Activated CD4-positive, alpha-beta T cell treated with anti-CD3 and anti-CD28 coated beads, Interleukin-2, amount 10 ng/mL, durations not matched to agents 7 days and 5 days (primary cell): Measurements from ENCODE around the gene GPBP1. TPM values are rescaled to one million over a fixed set of nuclear protein-coding genes. Genes with fewer than 3 reads are reported as not detected.

Experiments used
- CTCF ChIA-PET: fragments of 350-600 bp; sonication (Branson Sonifier 250); formaldehyde crosslinking; loops from one replicate; lab custom pipeline; 2021; ENCODE audit warnings: antibody characterized with exemption; lab: Charles Lee
- POLR2A ChIA-PET: fragments of 350-600 bp; sonication (Branson Sonifier 250); formaldehyde crosslinking; loops from one replicate; lab custom pipeline; 2021; ENCODE audit warnings: antibody characterized with exemption; lab: Charles Lee
- DNase-seq: peaks from one replicate; pipeline ENCODE4 v3.0.0-alpha.2; 2020
- H3K27ac Mint-ChIP-seq: one replicate; pipeline ENCODE4 v1.8.0; 2021; ENCODE audit warnings: mild to moderate bottlenecking, moderate library complexity, mixed read lengths
- H3K27me3 Mint-ChIP-seq: one replicate; pipeline ENCODE4 v1.8.0; 2021; ENCODE audit warnings: mixed read lengths
- H3K36me3 Mint-ChIP-seq: one replicate; pipeline ENCODE4 v1.8.0; 2021; ENCODE audit warnings: low read depth, mixed read lengths
- H3K4me1 Mint-ChIP-seq: one replicate; pipeline ENCODE4 v1.8.0; 2021; ENCODE audit warnings: mixed read lengths
- H3K4me3 Mint-ChIP-seq: one replicate; pipeline ENCODE4 v1.8.0; 2021; ENCODE audit warnings: mild to moderate bottlenecking, moderate library complexity, mixed read lengths
- H3K9me3 Mint-ChIP-seq: one replicate; pipeline ENCODE4 v1.8.0; 2021; ENCODE audit warnings: mixed read lengths
- total RNA-seq, 2 experiments: library from RNA; stranded (reverse); gene quantifications; one replicate each; pipeline ENCODE4 v1.2.3, GENCODE V29; 2021

Gene GPBP1
- total RNA-seq, 2 experiments from 2014 or later = 86.4 to 104 TPM

DNA sequence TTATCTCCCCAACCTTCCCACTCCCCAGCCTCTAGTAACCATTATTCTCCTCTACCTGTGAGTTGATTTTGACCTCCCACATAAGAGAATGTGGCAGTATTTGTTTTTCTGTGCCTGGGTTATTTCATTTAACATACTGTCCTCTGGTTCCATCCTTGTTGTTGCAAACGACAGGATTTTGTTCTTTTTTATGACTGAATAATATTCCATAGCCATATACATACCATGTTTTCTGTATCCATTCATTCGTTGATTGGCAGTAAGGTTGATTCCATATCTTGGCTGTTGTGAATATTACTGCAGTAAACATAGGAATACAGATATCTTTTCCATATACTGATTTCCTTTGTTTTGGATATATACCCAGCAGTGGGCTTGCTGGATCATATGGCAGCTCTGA is 20.8 kb downstream of the GPBP1 start:
- H3K36me3 Mint-ChIP-seq = peaks cover 36% of the 10 kb centered on the region
- H3K4me3 Mint-ChIP-seq = no peak overlapping the region
- POLR2A ChIA-PET = no interaction called here
- peaks cover 72% of the 10 kb centered on the region for H3K4me1 Mint-ChIP-seq
- no peaks in the 10 kb centered on the region for H3K9me3 Mint-ChIP-seq
- no peak for DNase-seq
- CTCF ChIA-PET = no interaction called here
- no peaks in the 10 kb centered on the region for H3K27me3 Mint-ChIP-seq
- H3K27ac Mint-ChIP-seq = no peak overlapping the region

DNA sequence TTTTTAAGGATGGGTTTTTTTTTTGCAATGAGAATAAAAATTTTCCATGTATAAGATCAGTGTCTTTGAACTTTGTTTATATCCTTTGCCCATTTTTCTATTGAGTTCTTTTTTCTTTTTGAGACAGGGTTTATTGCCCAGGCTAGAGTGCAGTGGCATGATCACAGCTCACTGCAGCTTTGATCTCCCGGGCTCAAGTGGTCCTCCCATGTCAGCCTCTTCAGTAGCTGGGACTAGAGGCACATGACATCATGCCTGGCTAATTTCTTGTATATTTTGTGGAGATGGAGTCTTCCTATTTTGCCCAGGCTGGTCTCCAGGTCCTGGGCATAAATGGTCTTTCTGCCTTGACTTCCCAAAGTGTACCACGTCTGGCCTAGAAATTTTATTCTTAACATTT is 21.2 kb downstream of the GPBP1 start:
- Mint-ChIP-seq H3K27me3 (no peaks in the 10 kb centered on the region), H3K9me3 (no peaks in the 10 kb centered on the region), H3K4me1 (peaks cover 72% of the 10 kb centered on the region), H3K36me3 (peaks cover 35% of the 10 kb centered on the region), H3K4me3 (no peak overlapping the region), H3K27ac (no peak overlapping the region)
- DNase-seq = no peak
- POLR2A ChIA-PET = no interaction called here
- CTCF ChIA-PET = no interaction called here

DNA sequence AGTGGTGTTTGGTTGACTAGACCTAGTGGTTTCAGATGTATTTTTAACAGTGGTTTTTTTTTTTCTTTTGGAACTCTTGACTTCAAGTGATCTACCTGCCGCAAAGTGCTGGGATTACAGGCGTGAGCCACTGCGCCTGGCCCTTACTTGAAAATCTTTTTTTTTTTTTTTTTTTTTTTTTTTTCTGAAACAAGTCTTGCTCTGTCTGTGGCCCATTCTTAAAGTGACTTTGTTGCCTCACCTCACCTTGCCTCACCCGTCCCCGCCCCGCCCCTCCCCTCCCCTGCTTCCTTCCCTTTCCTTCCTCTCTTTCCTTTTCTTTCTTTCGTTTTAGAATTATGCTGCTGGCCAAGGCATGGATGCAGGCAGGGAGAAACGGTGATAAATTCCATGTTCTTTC is 26.0 kb downstream of the GPBP1 start:
- H3K4me1 Mint-ChIP-seq = peaks cover 49% of the 10 kb centered on the region
- H3K4me3 Mint-ChIP-seq = no peak overlapping the region
- POLR2A ChIA-PET = no interaction called here
- no peaks in the 10 kb centered on the region for H3K9me3 Mint-ChIP-seq
- H3K36me3 Mint-ChIP-seq = peaks cover 20% of the 10 kb centered on the region
- CTCF ChIA-PET = no interaction called here
- DNase-seq = no peak
- H3K27ac Mint-ChIP-seq = no peak overlapping the region
- H3K27me3 Mint-ChIP-seq = no peaks in the 10 kb centered on the region

DNA sequence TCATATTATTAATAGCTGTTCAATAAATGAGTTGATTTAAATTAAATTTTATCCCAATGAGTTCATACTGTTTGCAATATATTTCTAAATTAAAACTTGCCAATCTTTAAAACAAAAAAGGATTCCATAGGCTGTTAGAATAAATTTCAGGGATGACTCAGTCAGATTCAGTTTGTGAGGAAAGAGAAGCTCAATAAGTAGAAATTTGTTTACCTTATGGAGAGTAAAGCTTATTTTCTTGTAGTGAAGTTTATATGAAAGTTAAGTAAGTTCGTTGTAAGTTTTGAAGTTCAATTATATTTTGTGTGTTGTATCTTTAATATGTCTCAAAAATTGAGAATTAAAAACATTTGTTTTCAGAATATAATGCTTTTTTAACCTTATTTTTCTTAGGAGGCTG is 29.0 kb downstream of the GPBP1 start:
- DNase-seq = no peak
- H3K27me3 Mint-ChIP-seq = no peaks in the 10 kb centered on the region
- H3K4me3 Mint-ChIP-seq = no peak overlapping the region
- H3K4me1 Mint-ChIP-seq = peaks cover 46% of the 10 kb centered on the region
- CTCF ChIA-PET = interaction anchor here (0.5 to 1.5 kb wide), 5 partner anchors 11 to 33 kb away, joined by 3 to 5 read pairs (median 4); no protein-coding TSS in a partner anchor
- POLR2A ChIA-PET = no interaction called here
- H3K36me3 Mint-ChIP-seq = peaks cover 25% of the 10 kb centered on the region
- no peak overlapping the region for H3K27ac Mint-ChIP-seq
- H3K9me3 Mint-ChIP-seq = no peaks in the 10 kb centered on the region

DNA sequence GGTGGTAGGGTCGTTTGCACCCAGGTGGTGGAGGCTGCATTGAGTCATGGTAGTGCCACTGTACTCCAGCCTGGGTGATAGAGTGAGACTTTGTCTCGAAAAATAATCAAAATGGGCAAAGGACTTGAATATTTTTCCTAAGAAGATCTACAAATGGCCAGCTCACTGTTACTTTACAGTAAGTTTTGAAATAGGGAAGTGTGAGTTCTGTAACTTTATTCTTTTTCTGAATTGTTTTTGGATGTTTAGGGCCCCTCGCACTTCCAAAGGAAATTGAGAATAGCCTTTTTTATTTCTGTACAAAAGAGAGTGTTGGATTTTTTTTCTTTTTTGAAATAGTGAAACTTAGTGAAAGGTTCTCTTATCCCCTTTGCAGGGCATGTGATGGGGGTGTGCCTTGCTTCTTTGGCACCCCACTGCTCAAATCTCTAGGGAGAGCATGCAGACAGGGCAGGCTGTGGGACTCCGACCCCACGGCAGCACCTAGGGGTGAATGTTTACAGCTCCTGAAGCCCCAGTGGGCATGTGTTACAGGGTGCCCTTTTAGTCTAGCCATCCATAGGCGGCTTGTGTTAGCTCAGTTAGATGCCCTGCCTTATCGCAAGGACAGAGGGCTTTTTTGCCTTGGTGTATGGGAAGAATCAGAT is 33.3 kb downstream of the GPBP1 start:
- DNase-seq = no peak
- H3K4me3 Mint-ChIP-seq = no peak overlapping the region
- H3K27me3 Mint-ChIP-seq = no peaks in the 10 kb centered on the region
- H3K36me3 Mint-ChIP-seq = peaks cover 37% of the 10 kb centered on the region
- no peaks in the 10 kb centered on the region for H3K9me3 Mint-ChIP-seq
- POLR2A ChIA-PET = no interaction called here
- peaks cover 48% of the 10 kb centered on the region for H3K4me1 Mint-ChIP-seq
- CTCF ChIA-PET = interaction anchor here (1.5 kb wide), 1 partner anchor 9 kb away, joined by 5 read pairs; no protein-coding TSS in a partner anchor
- no peak overlapping the region for H3K27ac Mint-ChIP-seq

DNA sequence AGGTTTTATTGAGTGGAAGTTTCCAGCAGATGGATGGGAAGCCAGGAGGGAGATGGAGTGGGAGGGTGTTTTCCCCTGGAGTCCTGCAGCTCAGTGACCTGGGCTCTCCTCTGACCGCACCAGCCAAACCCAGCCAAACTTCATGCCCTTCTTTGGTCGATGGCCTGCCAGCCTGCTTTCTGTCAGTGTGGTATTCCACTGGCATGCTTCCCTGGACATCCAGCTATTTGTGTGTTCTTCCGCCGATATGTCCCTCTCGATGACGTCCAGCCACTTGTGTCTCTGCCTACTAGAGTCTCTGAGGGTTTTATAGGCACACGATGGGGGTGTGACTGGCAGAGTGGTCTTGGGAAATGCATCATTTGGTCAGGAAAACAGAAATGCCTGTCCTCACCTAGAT is 33.8 kb downstream of the GPBP1 start:
- POLR2A ChIA-PET = no interaction called here
- no peak for DNase-seq
- Mint-ChIP-seq H3K9me3 (no peaks in the 10 kb centered on the region), H3K36me3 (peaks cover 37% of the 10 kb centered on the region), H3K27me3 (no peaks in the 10 kb centered on the region), H3K27ac (no peak overlapping the region), H3K4me1 (peaks cover 48% of the 10 kb centered on the region), H3K4me3 (no peak overlapping the region)
- CTCF ChIA-PET = interaction anchor here (1.4 to 1.5 kb wide), 2 partner anchors 8 to 28 kb away, joined by 3 to 5 read pairs; no protein-coding TSS in a partner anchor

DNA sequence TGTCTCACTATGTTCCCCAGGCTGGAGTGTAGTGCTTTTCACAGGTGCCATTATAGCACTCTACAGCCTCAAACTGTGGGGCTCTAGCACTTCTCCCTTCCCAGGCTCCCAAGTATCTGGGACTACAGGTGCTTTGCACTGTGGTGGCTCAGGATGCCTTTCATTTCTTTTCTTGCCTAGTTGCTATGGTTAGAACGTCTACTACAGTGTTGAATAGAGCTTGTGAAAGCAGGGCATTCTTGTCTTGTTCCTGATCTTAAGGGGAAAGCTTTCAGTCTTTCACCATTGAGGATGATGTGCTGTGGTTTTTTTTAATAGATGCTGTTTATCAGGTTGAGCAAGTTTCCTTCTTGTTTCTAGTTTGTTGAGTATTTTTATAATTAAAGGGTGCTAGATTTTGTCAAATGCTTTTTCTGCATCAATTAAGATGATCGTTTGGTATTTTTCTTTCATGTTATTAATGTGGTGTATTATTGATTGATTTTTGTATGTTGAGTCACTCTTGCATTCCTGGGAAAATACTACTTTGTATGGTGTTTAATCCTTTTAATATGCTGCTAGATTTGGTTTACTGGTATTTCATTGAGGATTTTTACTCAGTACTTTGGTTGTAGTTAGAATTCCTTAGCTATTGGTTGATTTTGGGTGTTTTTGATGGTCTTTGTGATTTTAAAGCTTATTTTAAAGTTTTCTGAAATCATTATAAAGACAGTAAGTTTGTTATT is 35.6 kb downstream of the GPBP1 start:
- ChIA-PET POLR2A (no interaction called here), CTCF (interaction anchor here (1.4 kb wide), 1 partner anchor 27 kb away, joined by 3 read pairs; no protein-coding TSS in a partner anchor)
- Mint-ChIP-seq H3K27ac (peak overlapping the region; percentile 25), H3K4me1 (peaks cover 50% of the 10 kb centered on the region), H3K4me3 (no peak overlapping the region), H3K36me3 (peaks cover 40% of the 10 kb centered on the region), H3K9me3 (no peaks in the 10 kb centered on the region), H3K27me3 (no peaks in the 10 kb centered on the region)
- no peak for DNase-seq

DNA sequence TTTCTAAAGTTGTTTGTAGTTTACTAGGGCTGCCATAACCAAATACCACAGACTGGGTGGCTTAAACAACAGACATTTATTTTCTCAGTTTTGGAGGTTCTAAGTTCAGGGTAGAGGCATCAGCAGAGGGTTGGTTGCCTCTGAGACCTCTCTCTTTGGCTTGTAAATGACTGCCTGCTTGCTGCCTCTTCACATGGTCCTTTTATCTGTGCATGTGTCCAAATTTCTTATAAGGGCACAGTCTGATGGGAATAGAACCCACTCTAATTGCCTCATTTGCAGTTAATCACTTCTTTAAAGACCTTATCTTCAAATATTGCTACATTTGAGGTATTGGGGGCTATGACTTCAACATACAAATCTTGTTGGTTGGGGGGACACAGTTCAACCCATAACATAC is 36.8 kb downstream of the GPBP1 start:
- Mint-ChIP-seq H3K27ac (no peak overlapping the region), H3K4me3 (no peak overlapping the region), H3K9me3 (no peaks in the 10 kb centered on the region)

DNA sequence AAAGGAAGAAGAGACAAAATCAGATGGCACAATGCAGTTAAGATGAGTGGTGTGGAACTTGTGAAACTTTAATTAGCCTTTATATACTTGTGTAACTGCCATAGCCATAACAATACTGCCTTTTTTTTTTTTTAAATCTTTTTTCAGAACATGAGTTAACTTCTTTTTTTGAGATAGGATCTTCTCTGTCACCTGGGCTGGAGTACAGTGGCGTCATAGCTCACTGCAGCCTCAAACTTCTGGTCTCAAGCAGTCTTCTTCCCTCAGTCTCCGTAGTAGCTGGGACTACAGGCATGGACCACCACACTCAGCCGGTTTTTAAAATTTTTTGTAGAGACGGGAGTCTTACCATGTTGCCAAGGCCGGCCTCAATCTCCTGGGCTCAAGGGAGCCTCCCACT is 37.2 kb downstream of the GPBP1 start:
- CTCF ChIA-PET = no interaction called here
- no peak for DNase-seq
- H3K36me3 Mint-ChIP-seq = peaks cover 51% of the 10 kb centered on the region
- no peaks in the 10 kb centered on the region for H3K9me3 Mint-ChIP-seq
- peaks cover 56% of the 10 kb centered on the region for H3K4me1 Mint-ChIP-seq
- no peak overlapping the region for H3K27ac Mint-ChIP-seq
- no peak overlapping the region for H3K4me3 Mint-ChIP-seq
- POLR2A ChIA-PET = no interaction called here
- H3K27me3 Mint-ChIP-seq = no peaks in the 10 kb centered on the region

More for the DNA sequence above, 36.8 kb downstream of the GPBP1 start:
- Mint-ChIP-seq H3K27me3 (no peaks in the 10 kb centered on the region), H3K36me3 (peaks cover 48% of the 10 kb centered on the region), H3K4me1 (peaks cover 52% of the 10 kb centered on the region)
- no peak for DNase-seq
- ChIA-PET CTCF (no interaction called here), POLR2A (interaction anchor here (0.6 kb wide), 1 partner anchor 13 kb away, joined by 3 read pairs; no protein-coding TSS in a partner anchor)

DNA sequence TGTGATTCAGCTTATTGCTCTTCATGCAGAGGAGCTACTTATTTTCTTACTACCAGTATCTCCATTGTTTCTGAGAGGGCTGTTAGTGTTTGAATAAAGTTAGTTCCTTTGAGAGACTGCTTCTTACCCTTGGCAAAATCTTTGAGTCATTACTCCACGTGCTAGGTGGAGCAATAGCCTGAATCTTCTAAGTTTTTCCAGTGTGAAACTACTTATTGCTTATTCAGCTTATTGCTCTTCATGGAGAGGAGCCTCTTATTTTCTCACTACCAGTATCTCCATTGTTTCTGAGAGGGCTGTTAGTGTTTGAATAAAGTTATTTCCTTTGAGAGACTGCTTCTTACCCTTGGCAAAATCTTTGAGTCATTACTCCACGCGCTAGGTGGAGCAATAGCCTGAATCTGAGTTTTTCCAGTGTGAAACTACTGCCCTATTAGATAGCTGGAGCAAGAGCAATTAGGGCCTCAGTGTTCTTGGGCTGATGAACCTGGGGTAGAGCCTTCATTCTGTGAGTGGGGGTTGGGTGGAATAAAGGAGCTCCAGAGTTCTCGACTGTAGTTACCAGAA is 41.9 kb downstream of the GPBP1 start:
- peaks cover 32% of the 10 kb centered on the region for H3K36me3 Mint-ChIP-seq
- H3K27me3 Mint-ChIP-seq = no peaks in the 10 kb centered on the region
- no peak overlapping the region for H3K27ac Mint-ChIP-seq
- no peak for DNase-seq
- H3K4me1 Mint-ChIP-seq = peaks cover 42% of the 10 kb centered on the region
- ChIA-PET CTCF (interaction anchor here (0.6 to 1.7 kb wide), 3 partner anchors 9 to 39 kb away, joined by 3 to 5 read pairs (median 4); no protein-coding TSS in a partner anchor), POLR2A (no interaction called here)
- no peak overlapping the region for H3K4me3 Mint-ChIP-seq
- H3K9me3 Mint-ChIP-seq = no peaks in the 10 kb centered on the region

DNA sequence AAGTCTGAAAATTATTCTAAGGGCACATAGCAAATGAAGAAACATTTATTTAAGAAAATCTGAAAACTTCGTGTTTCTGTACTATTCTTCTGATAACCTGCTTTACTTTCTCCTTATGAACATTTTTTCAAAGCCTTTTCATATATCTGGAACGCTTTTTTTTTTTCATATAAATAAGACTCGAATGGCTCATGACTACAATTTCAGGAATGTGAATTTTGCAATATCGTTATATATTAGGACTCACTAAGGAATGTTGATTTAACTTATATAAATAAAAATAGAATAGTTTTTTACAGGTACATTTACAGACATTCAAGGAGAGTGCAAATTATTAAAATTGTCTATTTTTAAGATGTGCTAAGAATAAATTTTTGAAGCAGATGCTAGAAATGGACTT is 42.9 kb downstream of the GPBP1 start:
- peaks cover 41% of the 10 kb centered on the region for H3K4me1 Mint-ChIP-seq
- H3K9me3 Mint-ChIP-seq = no peaks in the 10 kb centered on the region
- ChIA-PET CTCF (interaction anchor here (1.7 kb wide), 1 partner anchor 10 kb away, joined by 5 read pairs; no protein-coding TSS in a partner anchor), POLR2A (no interaction called here)
- no peaks in the 10 kb centered on the region for H3K27me3 Mint-ChIP-seq
- no peak overlapping the region for H3K4me3 Mint-ChIP-seq
- no peak overlapping the region for H3K27ac Mint-ChIP-seq
- peaks cover 30% of the 10 kb centered on the region for H3K36me3 Mint-ChIP-seq
- DNase-seq = no peak

DNA sequence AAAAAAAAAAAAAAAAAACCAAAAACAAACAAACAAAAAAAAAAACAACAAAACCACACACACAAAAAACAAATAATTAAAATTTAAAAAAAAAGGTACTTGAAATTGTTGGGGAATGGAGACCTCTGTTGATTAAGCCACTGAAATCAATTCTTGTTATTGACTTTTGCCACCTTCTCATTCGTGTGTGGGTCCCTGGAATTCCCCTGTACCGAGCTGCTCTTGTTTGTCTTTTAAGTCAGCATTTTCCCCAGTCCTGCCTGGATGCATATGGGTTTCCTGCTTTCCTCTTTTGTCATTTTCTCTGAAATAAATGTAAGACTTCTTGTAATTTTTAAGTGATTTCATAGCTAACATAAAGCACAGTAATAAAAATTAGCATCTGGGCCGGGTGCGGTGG is 45.5 kb downstream of the GPBP1 start:
- peak overlapping the region; percentile 64 for H3K27ac Mint-ChIP-seq
- H3K4me3 Mint-ChIP-seq = no peak overlapping the region
- ChIA-PET POLR2A (no interaction called here), CTCF (interaction anchor here (0.8 to 1.5 kb wide), 2 partner anchors 29 to 81 kb away, joined by 3 to 4 read pairs; no protein-coding TSS in a partner anchor)
- no peaks in the 10 kb centered on the region for H3K9me3 Mint-ChIP-seq
- peaks cover 27% of the 10 kb centered on the region for H3K36me3 Mint-ChIP-seq
- H3K27me3 Mint-ChIP-seq = no peaks in the 10 kb centered on the region
- H3K4me1 Mint-ChIP-seq = peaks cover 38% of the 10 kb centered on the region
- no peak for DNase-seq
